ENCODE measurements around the gene RUFY4. TPM values are rescaled to one million over a fixed set of nuclear protein-coding genes. Genes with fewer than 3 reads are reported as not detected.

Gene RUFY4
- total RNA-seq, 1 experiment from 2014 or later: not detected

GRCh38 chr2:218063896-218064295, 5.2 kb upstream of the RUFY4 start:
- no peak for DNase-seq (ENCODE audit: low read depth)

GRCh38 chr2:218065239-218066006, 3.6 kb upstream of the RUFY4 start:
- DNase-seq (ENCODE audit: low read depth): no peak

- DNase-seq (ENCODE audit: low read depth): no peak
Observed at GRCh38 chr2:218066926-218067515, 2.0 kb upstream of the RUFY4 start.

- DNase-seq (ENCODE audit: low read depth): no peak
Observed at GRCh38 chr2:218067523-218067922, 1.5 kb upstream of the RUFY4 start.

DNA sequence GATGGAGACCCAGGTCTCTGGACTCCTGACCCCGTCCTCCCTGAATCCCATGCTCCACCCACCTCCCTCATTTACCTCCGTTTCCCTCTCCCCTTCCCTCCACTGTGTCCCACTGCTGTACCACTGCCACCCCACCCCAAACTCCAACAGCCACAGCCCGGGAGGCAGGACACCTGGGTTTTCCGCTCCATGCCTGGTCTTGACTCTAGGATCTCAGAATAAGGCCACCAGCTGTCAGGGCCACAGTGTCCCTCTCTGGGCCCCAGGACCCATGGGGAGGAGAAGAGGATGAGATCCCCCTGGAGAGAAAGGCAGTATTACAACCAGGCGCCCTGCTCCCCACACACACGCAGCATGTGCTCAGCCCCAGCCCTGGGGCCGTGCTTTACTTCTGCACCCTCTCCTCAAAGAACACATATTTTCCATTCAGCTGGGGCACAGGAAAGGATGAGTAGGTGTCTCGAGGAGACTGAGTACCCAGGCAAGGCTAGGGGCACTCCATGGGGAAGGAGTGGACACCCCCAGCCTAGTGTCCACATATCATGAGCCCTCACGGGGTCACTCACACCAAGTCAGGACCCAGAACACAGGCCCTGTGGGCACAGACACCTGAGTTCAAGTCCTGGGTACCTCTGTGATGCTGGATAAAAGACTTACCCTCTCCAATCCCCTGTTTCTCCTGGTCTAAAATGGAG, 700 bp downstream of the RUFY4 start:
- DNase-seq (ENCODE audit: low read depth): no peak

DNA sequence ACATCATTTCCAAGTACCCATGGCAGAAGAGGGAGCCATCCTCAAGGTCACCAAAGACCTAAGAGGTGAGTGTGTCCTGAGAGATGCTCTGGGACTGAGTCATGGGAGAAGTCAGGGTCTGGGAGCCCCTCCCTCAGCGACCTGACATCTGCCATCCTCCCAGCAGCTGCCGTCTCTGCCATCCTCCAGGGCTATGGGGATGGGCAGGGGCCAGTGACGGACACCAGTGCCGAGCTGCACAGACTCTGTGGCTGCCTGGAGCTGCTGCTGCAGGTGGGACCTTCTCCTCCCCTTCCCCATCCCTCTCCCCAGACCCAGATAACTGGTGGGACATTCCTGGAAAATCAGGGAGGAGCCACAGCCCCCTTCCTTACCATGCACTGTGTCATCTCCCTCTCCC, 1.5 kb downstream of the RUFY4 start:
- DNase-seq (ENCODE audit: low read depth): no peak

- DNase-seq (ENCODE audit: low read depth): no peak
Observed at GRCh38 chr2:218071218-218071937, 2.3 kb downstream of the RUFY4 start.

DNA sequence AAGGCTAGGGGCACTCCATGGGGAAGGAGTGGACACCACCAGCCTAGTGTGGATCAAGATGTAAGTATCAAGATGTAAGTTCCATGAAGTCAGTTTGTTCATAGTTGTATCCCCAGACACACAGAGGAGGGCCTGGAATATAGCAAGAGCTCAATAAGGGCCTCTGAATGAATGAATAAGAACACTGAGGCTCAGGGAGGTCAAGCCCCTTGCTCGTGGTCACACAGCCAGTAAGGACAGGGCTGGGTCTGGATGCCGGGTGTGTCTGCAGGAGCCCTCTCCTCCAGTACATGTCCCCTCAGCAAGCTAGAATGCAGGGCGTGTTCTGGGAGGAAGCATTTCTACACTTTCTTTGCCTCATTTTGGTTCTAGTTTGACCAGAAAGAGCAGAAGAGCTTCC, 2.9 kb downstream of the RUFY4 start:
- DNase-seq (ENCODE audit: low read depth): no peak

- DNase-seq (ENCODE audit: low read depth): no peak
Observed at GRCh38 chr2:218072478-218073024, 3.5 kb downstream of the RUFY4 start.

DNA sequence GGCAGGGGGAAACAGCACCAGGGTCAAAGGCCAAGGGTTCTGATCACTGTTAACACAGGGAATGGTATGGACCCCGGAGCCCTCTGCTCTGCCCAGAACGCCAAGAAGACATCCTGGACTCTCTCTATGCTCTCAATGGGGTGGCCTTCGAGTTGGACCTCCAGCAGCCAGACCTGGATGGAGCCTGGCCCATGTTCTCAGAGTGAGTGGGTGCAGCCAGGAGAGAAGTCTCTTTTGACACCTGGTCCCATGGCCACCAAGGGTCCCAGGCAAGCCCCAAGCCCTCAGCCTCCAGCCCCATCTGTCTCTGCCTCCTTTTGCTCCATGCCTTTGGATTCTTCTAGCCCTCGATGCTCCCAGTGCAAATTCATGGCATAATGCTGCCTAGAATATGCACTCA, 4.1 kb downstream of the RUFY4 start:
- DNase-seq (ENCODE audit: low read depth): no peak

- DNase-seq (ENCODE audit: low read depth): peak; percentile 53
Observed at GRCh38 chr2:218074031-218074430, 5.0 kb downstream of the RUFY4 start.

GRCh38 chr2:218075975-218076811, 7.1 kb downstream of the RUFY4 start:
- no peak for DNase-seq (ENCODE audit: low read depth)

- DNase-seq (ENCODE audit: low read depth): peak; percentile 28
Observed at GRCh38 chr2:218077464-218078216, 8.6 kb downstream of the RUFY4 start.

DNA sequence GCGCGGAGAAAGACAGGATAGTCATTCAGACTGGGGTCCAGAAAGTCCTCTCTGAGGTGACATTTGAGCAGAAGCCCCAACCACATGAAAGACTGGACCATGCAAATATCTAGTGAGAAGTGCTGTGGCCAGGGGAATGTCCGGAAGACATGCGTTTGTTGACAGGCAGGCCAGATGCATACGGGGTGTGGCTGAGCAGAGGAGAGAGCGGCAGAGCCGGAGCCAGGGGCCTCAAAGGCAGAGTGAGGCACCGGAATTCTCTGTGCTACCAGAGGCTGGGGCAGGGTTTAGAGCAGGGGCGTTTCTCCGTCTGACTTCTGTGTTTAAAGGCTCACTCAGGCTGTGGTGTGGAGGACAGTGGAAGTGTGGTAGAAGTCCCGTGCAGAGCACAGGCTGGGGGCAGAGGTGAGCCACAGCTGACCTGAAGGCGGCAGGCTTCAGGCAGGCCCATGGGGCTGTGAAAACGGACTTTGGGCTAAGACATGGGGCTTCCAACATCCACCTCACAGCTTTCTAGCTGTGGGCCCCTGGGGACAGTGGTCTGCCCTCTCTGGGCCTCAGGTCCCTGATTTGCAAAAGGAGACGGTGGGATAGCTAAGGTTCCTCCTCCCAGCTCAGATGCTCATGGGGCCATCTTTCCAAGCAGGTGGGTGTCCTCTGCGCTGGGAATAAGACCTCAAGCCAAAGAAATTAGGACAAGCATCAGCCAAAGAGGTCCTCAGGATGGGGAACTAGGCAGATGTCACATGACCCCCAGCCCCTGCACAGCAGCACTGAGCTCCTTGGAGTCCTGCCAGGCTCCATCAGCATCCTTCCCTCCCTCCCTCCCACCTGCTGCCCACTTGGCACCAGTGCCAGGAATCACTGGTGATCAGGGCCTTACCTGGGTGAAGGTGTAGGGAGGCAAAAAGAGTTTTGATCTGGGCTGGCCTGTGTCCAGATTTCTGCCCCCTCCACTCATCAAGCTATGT, 11.2 kb downstream of the RUFY4 start:
- no peak for DNase-seq (ENCODE audit: low read depth)

- DNase-seq (ENCODE audit: low read depth): no peak
Observed at GRCh38 chr2:218081063-218081462, 12.0 kb downstream of the RUFY4 start.

DNA sequence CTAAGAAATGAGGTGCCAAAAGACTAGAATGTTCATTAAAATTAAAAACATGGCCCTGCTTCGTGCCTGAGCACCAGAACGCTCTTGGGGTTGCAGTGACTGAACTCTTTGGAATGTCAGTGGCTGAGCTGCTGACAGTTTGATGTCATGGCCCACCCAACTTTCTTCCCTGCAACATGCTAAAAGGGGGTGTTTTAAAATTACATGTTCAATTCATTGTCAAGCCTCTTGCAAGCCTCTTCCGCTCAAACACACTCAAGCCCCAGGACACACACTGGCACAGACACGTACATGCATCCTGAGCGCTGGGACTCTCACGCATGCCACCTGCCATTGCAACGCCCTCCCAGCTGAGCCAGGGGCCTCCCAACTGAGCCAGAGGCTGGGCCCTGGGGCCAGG, 12.6 kb downstream of the RUFY4 start:
- peak; percentile 88 for DNase-seq (ENCODE audit: low read depth)

DNA sequence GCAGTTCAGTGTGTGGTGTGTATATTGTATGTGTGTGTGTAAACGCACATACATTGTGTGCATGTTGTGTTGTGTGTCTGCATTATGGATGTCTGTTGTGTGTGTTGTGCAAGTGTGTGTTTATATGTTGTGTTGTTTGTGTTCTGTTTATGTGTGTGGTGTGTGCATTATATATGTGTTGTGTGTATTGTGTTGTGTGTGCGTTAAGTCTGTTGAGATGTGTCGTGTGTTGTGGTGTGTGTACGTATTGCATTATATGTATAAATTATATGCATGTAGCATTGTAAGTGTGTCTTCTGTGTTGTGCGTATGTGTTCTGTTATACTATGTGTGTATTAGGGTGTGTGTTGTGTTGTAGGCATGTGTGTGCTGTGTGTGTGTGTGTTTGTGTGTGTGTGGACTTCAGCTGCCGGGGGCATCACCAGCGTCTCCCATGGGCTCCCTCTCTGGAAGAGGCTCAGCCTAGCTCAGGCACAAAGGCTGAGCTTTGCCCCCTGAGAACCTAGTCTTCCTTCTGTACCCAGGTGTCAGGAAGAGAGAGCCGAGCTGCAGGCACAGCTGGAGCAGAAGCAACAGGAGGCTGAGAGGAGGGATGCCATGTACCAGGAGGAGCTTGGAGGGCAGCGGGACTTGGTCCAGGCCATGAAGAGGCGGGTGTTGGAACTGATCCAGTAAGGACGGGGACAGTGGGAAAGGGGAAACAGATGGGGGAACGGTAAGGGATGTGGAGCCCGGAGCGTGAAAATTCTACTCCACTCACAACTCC, 13.7 kb downstream of the RUFY4 start:
- no peak for DNase-seq (ENCODE audit: low read depth)

GRCh38 chr2:218083352-218083676, 14.3 kb downstream of the RUFY4 start:
- no peak for DNase-seq (ENCODE audit: low read depth)

- DNase-seq (ENCODE audit: low read depth): no peak
Observed at GRCh38 chr2:218086478-218086877, 17.4 kb downstream of the RUFY4 start.

All from Daoy (cell line).